Smooth muscle cell (in vitro differentiated cells): ENCODE results near the gene SNRNP70. TPM values are rescaled to one million over a fixed set of nuclear protein-coding genes. Genes with fewer than 3 reads are reported as not detected.

Source experiments
- DNase-seq: peaks from one replicate; lab custom pipeline; 2025; ENCODE audit not compliant: unreplicated experiment; lab: John Stamatoyannopoulos, UW
- H2AFZ ChIP-seq: fragments of 200-600 bp; sonication (generic); 2 replicates; pipeline ENCODE4 v1.6.0; 2016; ENCODE audit warnings: antibody characterized with exemption, low read depth, mild to moderate bottlenecking
- H3F3A ChIP-seq: fragments of 200-600 bp; sonication (generic); 2 replicates; pipeline ENCODE4 v1.6.0; 2017; ENCODE audit warnings: antibody characterized with exemption, low read depth
- H3K27ac ChIP-seq: fragments of 200-600 bp; sonication (generic); 2 replicates; pipeline ENCODE4 v1.5.1; 2016; ENCODE audit warnings: low read depth, mild to moderate bottlenecking
- H3K27me3 ChIP-seq: fragments of 200-600 bp; sonication (generic); 2 replicates; pipeline ENCODE4 v1.6.1; 2016; ENCODE audit warnings: low read depth, mild to moderate bottlenecking
- H3K36me3 ChIP-seq: fragments of 200-600 bp; sonication (generic); 2 replicates; pipeline ENCODE4 v1.5.1; 2016; ENCODE audit warnings: low read depth
- H3K4me1 ChIP-seq: fragments of 200-600 bp; sonication (generic); 2 replicates; pipeline ENCODE4 v1.5.1; 2016; ENCODE audit warnings: low read depth
- H3K4me2 ChIP-seq: fragments of 200-600 bp; sonication (generic); 2 replicates; pipeline ENCODE4 v1.6.0; 2016; ENCODE audit warnings: mild to moderate bottlenecking
- H3K4me3 ChIP-seq: fragments of 200-600 bp; sonication (generic); 2 replicates; pipeline ENCODE4 v1.5.1; 2016; ENCODE audit warnings: mild to moderate bottlenecking
- H3K79me2 ChIP-seq: fragments of 200-600 bp; sonication (generic); 2 replicates; pipeline ENCODE4 v1.6.0; 2016; ENCODE audit warnings: low read depth, mild to moderate bottlenecking
- H3K9ac ChIP-seq: fragments of 200-600 bp; sonication (generic); 2 replicates; pipeline ENCODE4 v1.6.0; 2016; ENCODE audit warnings: low read depth
- H3K9me3 ChIP-seq: fragments of 200-600 bp; sonication (generic); replicated peaks from 2 replicates; pipeline ENCODE4 v1.5.1; 2016; ENCODE audit warnings: low read depth
- H4K20me1 ChIP-seq: fragments of 200-600 bp; sonication (generic); 2 replicates; pipeline ENCODE4 v1.6.0; 2016; ENCODE audit warnings: low read depth
- CTCF ChIP-seq: fragments of 200-600 bp; sonication (generic); IDR thresholded peaks from 2 replicates; pipeline ENCODE4 v1.5.1; 2017; ENCODE audit warnings: borderline replicate concordance, mild to moderate bottlenecking, antibody characterized with exemption; ENCODE audit not compliant: insufficient read depth, poor library complexity, severe bottlenecking
- WGBS: methylation state at CpG from one replicate; pipeline ENCODE4 v1.1.7; 2016; ENCODE audit warnings: low lambda C conversion rate; 5-methylcytosine and 5-hydroxymethylcytosine counted together
- polyA plus RNA-seq: library from polyadenylated mRNA; unstranded; fragments of >200 nt; fragmentation: Nextera tagmentation; extraction: Ambion mirVana; gene quantifications from 2 replicates; pipeline ENCODE4 v1.2.1, GENCODE V29; 2016
- total RNA-seq: library from RNA; depleted of rRNA; stranded (reverse); fragments of >200 nt; gene quantifications from 2 replicates; pipeline ENCODE4 v1.2.3, GENCODE V29; 2014

SNRNP70 gene
- total and polyA plus RNA-seq, 2 experiments from 2014 or later = 200 to 206 TPM

- H2AFZ ChIP-seq = no peak overlapping the region
- no peak overlapping the region for H3K27ac ChIP-seq
- H3K4me1 ChIP-seq = peaks cover 4% of the 10 kb centered on the region
- no peaks in the 10 kb centered on the region for H3K9me3 ChIP-seq
- no peak overlapping the region for H3K4me2 ChIP-seq
- H3K9ac ChIP-seq = no peak overlapping the region
- no peaks in the 10 kb centered on the region for H3K27me3 ChIP-seq
- DNase-seq = no peak
- peaks cover 24% of the 10 kb centered on the region for H3F3A ChIP-seq
- peaks cover 3% of the 10 kb centered on the region for H3K79me2 ChIP-seq
- TF ChIP-seq CTCF = no peak
- 97% methylated on average over 68 of the region's 93 CpGs for WGBS
- H4K20me1 ChIP-seq = peaks cover 64% of the 10 kb centered on the region
- no peaks in the 10 kb centered on the region for H3K36me3 ChIP-seq
- H3K4me3 ChIP-seq = no peak overlapping the region
These were observed 22.6 kb downstream of the SNRNP70 start for GRCh38 chr19:49107625-49108459.

GRCh38 chr19:49109051-49109450, 23.8 kb downstream of the SNRNP70 start:
- no peak overlapping the region for H2AFZ ChIP-seq
- H3K27me3 ChIP-seq = no peaks in the 10 kb centered on the region
- no peak overlapping the region for H3K4me3 ChIP-seq
- no peak overlapping the region for H3K27ac ChIP-seq
- peaks cover 3% of the 10 kb centered on the region for H3K79me2 ChIP-seq
- H3K4me1 ChIP-seq = peaks cover 11% of the 10 kb centered on the region
- no peak overlapping the region for H3K4me2 ChIP-seq
- no peak for TF ChIP-seq CTCF
- no peak overlapping the region for H3K9ac ChIP-seq
- no peaks in the 10 kb centered on the region for H3K9me3 ChIP-seq
- H3K36me3 ChIP-seq = no peaks in the 10 kb centered on the region
- no peak for DNase-seq
- peaks cover 24% of the 10 kb centered on the region for H3F3A ChIP-seq
- H4K20me1 ChIP-seq = peaks cover 62% of the 10 kb centered on the region
- 66% methylated on average over 5 of the region's 5 CpGs for WGBS

- Histone ChIP-seq H3K9ac (no peak overlapping the region), H3K9me3 (no peaks in the 10 kb centered on the region), H3K4me3 (no peak overlapping the region), H4K20me1 (peaks cover 55% of the 10 kb centered on the region), H3K27ac (no peak overlapping the region), H2AFZ (no peak overlapping the region), H3K36me3 (no peaks in the 10 kb centered on the region), H3K4me1 (peaks cover 11% of the 10 kb centered on the region), H3K4me2 (no peak overlapping the region), H3K79me2 (peaks cover 3% of the 10 kb centered on the region), H3F3A (peaks cover 24% of the 10 kb centered on the region), H3K27me3 (no peaks in the 10 kb centered on the region)
- no peak for DNase-seq
- WGBS = 89% methylated on average over 8 of the region's 8 CpGs
- no peak for TF ChIP-seq CTCF
These were observed 24.4 kb downstream of the SNRNP70 start for GRCh38 chr19:49109569-49110233.
